Activated T-cell treated with anti-CD3 and anti-CD28 coated beads, Interleukin-2, amount 50 U/mL, for 1 hour (primary cell): Measurements from ENCODE around the gene PSMG4.

Experiments
- DNase-seq: peaks from one replicate; pipeline ENCODE4 v3.0.0-alpha.2; 2020

Gene PSMG4

DNA sequence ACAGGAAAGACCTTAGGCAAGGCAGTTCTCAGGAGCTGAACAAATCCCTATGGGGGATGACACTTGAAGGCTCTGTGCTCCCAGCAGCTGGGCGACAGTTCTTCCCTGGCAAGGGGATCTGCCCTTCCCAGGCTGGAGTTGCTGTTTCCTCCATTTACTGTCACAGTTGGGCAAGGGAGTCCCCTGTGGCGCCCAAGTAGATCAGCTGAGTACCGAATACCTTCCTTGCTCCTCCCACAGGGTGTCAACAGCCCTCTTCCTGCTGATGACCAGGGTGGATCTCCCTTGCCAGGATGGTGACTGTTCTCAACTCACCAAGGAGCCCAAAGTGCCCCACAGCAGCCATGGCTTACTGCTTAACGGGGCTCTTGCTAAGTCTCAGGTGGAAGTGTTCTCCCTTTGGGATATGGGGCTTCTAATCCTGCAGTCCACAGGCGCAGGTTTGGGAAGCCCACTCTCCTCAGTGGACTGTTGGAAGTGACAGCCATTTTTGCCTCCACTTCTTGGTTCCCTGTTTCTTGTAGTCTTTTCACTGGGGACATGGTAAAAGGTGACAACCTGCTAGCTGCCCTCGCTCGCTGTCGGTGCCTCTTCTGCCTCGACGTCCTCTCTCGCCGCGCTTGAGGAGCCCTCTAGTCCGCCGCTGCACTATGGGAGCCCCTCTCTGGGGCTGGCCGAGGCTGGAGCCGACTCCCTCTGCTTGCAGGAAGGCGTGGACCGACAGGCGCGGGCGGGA is 5.7 kb upstream of the PSMG4 start:
- DNase-seq = no peak

- no peak for DNase-seq
These were observed 5.2 kb upstream of the PSMG4 start for GRCh38 chr6:3253597-3253961.

- no peak for DNase-seq
These were observed 546 bp upstream of the PSMG4 start for GRCh38 chr6:3258201-3258600.

GRCh38 chr6:3259491-3259958 is 778 bp downstream of the PSMG4 start:
- no peak for DNase-seq

DNA sequence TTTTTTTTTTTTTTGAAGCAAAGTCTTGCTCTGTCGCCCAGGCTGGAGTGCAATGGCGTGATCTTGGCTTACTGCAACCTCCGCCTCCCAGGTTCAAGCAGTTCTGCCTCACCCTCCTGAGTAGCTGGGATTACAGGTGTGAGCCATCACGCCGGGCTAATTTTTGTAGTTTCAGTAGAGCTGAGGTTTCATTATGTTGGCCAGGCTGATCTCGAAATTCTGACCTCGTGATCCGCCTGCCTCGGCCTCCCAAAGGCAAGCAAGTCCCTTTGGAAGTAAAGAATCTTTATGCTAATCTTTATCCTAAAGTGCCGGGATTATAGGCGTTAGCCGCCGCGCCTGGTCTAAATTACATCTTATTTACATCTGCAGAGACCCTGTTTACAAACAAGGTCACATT is 1.5 kb downstream of the PSMG4 start:
- no peak for DNase-seq

DNA sequence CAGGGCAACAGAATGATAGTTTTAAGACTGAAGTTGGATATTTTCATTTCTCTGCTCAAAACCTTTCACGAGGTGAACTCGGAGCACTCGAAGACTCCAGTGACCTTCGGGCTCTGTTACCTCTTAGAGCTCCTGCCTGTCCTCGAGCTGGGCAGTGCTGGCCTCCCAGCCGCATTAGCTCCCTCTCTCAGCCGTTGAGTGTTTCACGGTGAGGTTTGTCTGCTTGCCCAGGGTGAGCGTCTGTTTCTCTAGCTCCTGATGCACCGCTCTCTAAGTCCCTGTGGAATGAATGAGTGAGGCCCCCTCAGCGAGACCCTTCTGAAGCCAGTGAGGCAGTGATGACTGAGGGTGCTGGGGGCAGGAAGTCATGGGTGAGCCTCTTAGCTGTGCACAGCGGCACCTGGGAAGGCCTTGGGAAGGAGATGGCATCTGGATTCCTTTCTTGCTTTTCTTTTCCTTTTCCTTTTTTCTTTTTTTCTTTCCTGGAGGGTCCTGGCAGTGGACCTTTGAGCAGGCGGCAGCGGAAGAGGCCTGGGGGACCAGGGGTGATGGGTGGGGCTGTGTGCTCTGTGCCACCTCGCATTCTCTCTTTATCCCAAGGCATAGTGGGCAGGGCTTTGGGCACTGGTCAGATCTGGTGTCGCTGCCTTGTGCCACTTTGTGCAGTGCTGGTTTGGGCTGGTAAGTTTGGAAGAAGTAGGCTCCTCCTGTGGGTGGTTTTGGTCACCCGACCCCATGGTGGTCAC is 2.2 kb downstream of the PSMG4 start:
- no peak for DNase-seq

DNA sequence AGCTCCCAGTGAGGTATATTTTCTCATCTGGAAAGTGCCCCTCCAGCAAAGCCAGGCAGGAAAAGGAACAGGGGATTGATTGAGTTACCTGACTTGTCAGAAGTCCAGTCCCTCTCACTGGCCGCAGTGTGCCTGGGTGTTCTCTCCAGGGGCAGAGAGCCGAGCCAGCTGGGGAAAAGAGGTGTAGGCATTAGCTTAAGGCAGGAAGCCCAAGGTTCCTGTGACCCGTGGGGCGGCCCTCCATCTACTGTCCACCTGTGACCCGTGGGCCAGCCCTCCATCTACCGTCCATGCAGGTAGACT is 2.7 kb downstream of the PSMG4 start:
- DNase-seq = no peak

DNA sequence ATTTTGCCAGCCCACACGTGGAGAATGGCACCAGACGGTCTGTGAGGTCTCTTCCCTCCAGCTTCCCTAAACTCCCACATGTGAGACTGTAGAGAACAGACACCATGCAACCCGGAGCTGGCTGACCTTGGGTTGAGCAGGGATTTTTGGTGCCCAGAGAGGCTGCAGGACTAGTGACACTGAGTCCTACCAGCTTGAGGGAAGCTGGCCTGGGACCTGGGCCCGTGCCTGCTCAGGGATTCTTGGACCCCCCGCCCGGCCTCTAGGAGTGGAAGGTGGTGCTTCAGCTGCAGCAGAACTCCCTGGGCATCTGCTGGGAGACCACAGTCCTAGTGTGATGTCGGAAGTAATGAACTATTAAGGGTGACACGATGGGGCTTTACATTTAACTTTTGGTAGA is 3.2 kb downstream of the PSMG4 start:
- DNase-seq = no peak

- no peak for DNase-seq
These were observed 4.3 kb downstream of the PSMG4 start for GRCh38 chr6:3263096-3263495.

GRCh38 chr6:3264356-3264755 is 5.6 kb downstream of the PSMG4 start:
- no peak for DNase-seq

GRCh38 chr6:3265671-3266070 is 6.9 kb downstream of the PSMG4 start:
- no peak for DNase-seq

GRCh38 chr6:3266170-3266569 is 7.4 kb downstream of the PSMG4 start:
- no peak for DNase-seq

GRCh38 chr6:3267162-3267561 is 8.4 kb downstream of the PSMG4 start:
- no peak for DNase-seq

DNA sequence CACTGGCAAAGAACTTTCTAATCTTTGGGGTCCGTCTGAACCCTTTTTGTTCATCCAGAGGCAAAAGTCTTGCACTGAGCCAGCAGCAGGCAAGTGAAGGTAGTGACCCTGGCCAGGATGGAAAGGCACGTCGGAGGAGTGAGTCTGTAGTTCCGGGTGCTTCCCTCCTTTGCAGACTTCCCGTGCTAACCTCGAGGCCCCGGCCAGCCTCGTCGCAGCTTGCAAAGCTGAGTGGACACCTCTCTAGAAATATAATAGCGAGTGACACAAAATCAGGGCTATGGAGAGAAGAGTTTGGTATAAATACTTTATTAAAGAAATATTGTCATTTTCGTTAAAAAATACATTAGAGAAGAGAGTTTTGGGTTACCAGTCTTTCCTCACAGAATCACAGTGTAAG is 9.9 kb downstream of the PSMG4 start:
- DNase-seq = no peak

GRCh38 chr6:3269281-3269975 is 10.7 kb downstream of the PSMG4 start:
- DNase-seq = no peak

- DNase-seq = no peak
These were observed 11.5 kb downstream of the PSMG4 start for GRCh38 chr6:3270258-3270657.

GRCh38 chr6:3271756-3272155 is 13.0 kb downstream of the PSMG4 start:
- DNase-seq = no peak

GRCh38 chr6:3272911-3273547 is 14.3 kb downstream of the PSMG4 start:
- DNase-seq = no peak

DNA sequence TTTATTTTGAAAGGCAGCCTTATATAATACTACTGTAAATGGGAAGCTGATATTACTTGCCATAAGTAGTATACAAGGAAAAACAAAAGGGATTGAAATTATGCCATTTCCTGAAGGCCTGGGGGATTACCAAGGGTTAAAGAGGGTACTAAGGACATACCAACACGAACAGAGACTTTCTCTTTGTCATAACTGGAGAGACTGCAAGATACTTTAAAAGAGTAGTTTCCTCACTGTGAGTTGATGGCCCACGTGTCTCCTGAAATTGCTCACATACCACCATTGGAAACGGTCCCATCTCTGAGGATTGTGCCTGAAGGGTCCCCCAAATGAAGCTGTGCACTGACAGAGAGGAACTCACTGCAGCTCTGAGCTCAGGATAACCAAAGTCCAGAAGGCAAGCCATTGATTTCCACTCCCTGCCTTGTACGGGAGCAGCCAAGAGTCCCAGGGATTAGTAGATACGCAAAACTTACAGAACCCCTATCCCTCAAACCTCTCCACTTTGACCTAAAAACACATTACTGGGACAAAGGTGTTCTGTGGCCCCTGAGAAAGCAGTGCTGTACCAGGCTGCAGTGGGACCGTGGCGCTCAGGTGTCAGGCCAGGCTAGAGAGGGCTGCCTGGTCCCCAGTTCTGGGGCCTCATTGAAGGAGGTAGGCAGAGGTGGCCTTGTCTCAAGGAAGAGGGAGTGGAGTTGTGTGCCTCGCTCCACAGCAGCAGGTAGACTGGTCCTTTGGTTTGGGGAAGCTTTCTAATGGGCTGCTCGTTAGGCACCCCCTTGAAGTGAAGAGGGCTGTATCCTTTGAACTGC is 15.2 kb downstream of the PSMG4 start:
- no peak for DNase-seq

DNA sequence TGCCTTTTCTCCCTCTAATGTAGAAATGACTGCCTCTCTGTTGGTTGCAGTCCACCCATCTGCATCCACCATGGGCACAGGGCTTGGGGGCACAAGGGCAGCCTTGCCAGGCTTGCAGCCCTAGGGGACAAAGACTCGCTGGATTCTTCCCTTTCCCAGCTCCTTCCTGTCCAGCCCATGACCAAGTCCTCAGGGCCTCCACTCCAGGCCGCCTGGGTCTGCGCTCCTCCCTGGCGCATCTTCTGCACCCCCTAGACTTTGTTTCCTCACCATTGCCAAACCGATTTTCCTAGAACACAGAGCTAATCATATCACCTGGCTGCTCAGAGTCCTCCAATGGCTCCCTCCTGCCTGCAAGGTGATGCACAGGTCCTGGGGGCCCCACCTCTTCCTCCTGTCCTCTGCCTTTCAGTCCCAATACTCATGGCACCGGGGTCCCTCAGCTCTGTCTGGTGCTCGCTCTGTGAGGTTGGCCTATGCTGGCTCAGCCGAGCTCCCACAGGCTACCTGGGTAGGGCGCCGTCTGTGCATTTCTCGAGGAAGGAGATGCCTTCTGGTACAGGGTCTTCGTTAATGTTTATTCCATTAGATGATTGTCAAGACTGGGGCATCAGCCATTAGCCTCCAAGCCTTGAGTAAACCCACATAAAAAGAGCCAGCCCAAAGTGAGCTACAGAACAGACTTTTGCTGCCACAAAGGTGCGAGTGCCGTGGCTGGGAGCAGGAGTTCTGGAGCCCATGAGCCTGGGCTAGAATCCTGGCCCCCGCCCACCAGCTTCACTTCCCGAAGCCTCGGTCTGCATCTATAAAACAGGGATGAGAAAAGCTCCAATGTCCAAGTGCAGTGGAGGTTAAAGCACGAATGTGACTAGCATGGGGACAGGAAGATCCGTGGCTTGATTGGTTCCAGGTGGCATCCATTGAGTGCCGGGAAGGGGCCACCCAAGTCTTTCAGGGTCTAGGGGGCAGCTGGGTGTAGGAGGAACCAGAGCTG is 17.7 kb downstream of the PSMG4 start:
- DNase-seq = no peak

GRCh38 chr6:3277251-3277650 is 18.5 kb downstream of the PSMG4 start:
- no peak for DNase-seq
